HG03139 (cell line): ENCODE measurements around the gene NELL2.

ENCODE experiments used
- ATAC-seq: cut with Tn5 transposase; IDR thresholded peaks from one replicate; pipeline ENCODE4 v1.9.1; 2021; ENCODE audit not compliant: unreplicated experiment

The NELL2 gene

DNA sequence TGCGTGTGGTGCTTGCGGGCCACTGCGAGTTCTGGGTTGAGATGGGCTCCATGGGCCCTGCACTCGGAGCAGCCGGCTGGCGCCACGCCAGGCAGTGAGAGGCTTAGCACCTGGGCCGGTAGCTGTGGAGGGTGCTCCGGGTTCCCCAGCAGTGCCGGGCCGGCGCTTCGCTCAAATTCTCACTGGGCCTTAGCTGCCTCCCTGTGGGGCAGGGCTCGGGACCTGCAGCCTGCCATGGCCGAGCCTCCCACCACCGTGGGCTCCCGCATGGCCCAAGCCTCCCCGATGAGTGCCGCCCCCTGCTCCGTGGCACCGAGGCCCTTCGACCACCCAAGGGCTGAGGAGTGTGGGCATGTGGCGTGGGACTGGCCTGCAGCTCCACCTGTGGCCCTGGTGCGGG lies 375.7 kb downstream of the NELL2 start:
- ATAC-seq: no peak

DNA sequence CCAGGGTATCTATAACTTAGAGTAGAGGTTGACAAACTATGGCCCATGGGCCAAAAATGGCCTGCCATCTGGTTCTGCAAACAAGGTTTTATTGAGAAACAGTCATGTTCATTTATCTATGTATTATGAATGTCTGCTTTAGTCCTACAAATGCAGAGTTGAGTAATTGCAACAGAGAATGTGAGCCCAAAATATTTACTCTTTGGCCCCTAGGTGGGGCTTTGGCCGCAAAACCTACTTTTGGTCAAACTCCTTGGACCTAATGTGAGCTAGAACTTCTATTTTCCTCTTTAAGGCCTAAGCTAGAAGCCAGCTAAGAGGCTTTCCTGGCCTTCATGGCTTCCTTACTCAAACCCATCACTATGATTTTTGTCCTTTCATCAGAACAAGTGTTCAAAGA lies 379.1 kb downstream of the NELL2 start:
- ATAC-seq: no peak

DNA sequence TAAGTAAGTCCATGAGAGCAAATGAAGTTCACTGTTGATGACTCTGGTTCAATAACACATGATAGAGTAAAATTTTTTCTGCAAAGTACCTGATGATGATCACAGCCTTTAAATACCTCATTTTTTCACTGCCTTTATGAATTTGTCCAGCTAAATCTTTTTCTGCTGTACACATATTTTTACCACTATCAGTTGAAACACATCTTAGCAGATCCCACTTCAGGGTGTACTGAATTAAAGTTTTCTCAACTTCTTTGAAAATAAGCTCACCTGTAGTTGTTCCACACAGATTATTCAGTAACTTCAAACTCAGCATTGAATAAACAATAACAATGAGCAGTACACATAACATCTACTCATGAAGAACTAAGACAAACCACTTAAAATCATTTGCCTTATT lies 385.9 kb downstream of the NELL2 start:
- no peak for ATAC-seq

DNA sequence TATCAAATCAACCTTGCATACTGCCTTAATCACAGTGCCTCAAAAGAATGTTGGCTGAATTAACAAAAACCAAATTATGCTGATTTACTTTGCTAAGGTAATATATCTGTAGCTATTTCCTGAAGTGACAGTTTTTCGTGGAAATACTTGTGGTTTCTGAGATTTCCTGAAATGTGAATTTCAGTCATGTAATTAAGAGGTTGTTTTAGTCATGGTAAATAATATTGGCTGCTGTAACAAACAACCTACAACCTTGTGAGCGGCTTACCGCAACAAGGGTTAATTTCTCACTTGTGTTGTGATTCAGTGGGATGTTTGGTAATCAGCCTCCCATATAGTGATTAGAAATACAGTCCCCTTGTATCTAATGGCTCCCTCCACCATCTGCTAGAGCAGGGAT lies 387.9 kb downstream of the NELL2 start:
- no peak for ATAC-seq

DNA sequence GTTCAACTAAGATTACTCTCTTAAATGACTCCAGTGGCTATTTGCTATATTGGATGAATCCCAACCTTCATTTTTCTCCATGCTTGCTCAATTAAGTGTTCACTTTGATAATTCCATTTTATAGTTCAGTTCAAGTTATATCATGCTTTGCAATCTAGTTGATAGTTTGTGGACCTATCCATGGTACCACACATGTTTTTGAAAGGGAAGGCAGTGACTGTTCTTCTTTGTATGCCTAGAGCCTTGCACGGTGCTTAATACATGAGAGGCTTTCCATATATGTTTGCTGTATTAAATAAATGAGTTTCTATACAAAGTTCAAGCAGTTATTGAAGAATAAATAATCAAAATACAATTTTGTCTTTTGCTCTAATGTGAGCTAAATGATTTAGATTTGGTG lies 391.3 kb downstream of the NELL2 start:
- no peak for ATAC-seq

DNA sequence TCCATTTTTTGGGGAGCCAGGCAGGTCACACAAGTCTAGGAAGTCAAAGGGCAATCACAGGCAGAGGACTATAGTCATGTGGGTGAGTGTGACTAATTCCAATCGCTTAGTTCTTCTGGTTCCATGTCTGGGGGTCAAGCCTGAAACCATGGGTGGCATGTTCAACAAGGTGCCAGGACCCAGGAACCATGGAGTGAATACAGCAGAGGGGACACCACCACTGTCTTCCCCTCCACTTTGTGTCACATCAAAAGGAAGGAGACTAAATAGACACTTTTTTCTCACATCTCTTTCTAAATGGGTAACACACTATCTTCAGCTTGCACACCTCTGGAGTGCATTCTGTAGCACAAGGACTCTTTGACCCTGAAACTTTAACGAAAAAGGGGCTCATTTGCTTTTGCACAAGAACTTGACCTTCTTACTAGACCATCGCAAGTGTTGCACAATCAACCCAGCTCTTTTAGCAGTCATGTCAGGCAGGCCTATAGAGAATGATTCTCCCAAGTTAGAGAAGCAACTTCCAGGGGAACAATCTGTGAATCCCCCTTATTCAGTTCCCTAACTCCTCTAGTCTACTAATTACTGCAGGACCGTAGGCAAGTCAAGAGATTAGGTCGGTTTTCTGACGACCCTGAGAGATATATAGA lies 398.7 kb downstream of the NELL2 start:
- ATAC-seq: no peak

DNA sequence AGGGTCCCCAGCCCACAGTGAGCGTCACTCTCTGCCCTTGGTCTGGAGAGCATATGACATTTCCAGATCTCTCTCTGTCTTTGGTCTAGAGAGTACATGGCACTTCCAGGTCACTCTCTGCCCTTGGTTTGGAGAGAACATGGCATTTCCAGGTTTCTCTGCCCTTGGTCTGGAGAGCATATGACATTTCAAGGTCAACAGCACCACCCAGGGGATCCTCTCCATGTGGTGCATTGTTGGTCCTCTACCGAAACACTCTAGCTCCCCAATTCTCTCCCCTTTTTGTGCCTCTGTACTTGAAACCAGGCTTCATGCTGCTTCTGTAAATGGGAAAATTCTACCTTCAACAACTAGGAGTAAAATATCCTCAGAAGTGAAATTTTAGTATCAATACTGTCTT lies 399.4 kb downstream of the NELL2 start:
- no peak for ATAC-seq

DNA sequence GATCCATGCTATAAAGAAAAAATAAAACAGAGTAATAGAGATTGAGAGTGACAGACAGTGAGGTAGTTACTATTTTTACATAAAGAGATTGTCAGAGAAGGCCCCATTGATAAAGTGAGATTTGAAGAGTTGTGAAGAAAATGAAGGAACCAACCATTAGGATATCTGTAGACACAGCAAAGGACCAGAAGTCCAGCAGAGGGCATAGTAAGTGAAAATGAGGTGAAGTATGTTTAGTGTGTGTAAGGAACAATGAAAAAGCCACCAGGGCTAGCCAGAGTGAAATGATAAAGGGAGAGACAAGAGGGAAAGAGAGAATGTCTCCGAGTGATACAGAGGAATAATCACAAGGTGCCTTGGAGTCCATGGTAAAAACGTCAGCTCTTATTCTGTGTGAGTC lies 411.0 kb downstream of the NELL2 start:
- no peak for ATAC-seq

DNA sequence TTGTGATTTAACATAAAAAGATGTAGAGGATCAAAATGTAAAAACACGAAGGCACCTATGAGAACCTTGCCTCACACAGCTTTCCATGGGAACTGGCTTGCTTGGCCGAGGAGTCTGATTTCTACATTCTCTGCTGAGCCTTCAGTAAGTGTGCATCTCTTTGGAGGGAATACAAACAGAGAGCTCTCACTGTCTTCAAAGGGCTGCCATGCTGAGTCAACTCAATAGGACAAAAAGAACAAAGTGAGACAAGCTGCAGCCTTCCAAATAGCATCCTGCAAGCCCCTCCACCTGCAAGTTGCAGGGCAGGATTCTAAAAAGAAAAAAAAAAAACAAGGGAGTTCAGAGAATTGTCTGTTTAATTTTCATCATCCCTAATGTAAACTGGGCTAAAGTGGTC lies 411.9 kb downstream of the NELL2 start:
- ATAC-seq: no peak

DNA sequence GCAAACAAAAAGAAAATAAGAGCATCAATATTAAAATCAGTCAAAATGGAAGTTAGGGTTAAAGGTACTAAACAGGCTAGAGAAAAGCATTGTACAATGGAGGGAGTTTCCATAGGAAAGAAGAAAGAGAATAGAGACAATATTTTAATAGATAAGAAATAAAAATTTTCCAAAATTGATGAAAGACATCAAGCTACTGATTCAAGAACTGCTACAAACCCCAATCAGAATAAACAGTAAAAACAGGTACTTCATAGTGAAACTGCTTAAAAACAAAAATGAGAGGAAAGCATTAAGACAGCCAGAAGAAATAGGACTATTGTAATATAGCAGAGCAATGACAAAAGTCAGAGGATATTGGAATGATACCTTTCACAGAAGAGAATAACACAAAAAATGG lies 413.4 kb downstream of the NELL2 start:
- no peak for ATAC-seq

DNA sequence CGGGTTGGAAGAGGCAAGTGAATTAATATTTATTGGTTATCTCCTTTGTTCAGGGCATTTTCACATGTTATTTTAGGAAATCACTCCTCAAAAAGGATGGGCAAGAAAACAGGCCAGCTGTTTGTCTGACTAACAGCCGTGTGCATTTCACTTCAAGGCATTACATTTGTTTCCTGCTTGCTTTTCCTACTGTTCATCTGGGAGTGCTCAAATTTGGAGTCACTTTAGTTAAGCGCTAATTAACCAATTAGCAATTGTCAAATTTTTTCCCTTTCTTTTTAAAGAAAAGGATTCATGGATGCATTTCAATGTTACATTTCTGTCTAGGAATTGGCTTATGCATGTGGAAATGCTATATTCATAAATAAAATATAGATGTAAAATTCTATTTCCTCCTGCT lies 415.9 kb downstream of the NELL2 start:
- ATAC-seq: no peak

DNA sequence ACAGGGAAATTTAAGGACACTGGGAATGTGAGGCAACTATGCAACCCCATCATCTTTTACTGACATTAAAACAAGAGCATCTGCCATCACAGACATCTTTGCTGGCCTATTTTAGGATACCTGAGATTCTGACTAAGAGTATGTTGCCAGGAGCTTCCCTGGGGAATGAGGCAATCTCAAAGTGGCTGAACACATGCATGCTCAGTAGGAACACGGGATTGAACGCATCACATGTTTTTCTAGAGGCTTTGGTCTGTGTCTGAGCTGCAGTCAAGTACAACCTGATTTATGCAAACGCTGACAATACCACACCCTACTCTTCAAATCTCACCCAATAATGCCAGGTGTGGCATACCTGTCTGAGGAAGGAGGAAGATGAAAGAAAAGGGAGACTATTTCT lies 416.5 kb downstream of the NELL2 start:
- no peak for ATAC-seq
